Lung (tissue), 12 donors: ENCODE measurements around the gene CYB5R4. TPM values are rescaled to one million over a fixed set of nuclear protein-coding genes. Genes with fewer than 3 reads are reported as not detected.

ENCODE experiments used
- ATAC-seq: fragments of 200-7000 bp; cut with Tn5 transposase; one replicate; pipeline ENCODE4 v1.9.1; 2020; ENCODE audit warnings: moderate number of reproducible peaks; ENCODE audit not compliant: insufficient read depth, low FRiP score
- DNase-seq, 3 donors: peaks; one replicate each; pipeline ENCODE4 v3.0.0-alpha.2; 2013 to 2017
- H3K27ac ChIP-seq, 2 donors: one replicate each; pipeline ENCODE4 v1.5.1; 2013; ENCODE audit warnings: mild to moderate bottlenecking in 2 of 2, moderate library complexity in 2 of 2, control low read depth in 1 of 2, inconsistent platforms in 1 of 2, low read depth in 1 of 2, low read length in 1 of 2
- H3K27me3 ChIP-seq, 3 donors: one replicate each; pipeline ENCODE4 v1.5.1; 2013; ENCODE audit warnings: low read length in 2 of 3; ENCODE audit not compliant: control insufficient read depth in 3 of 3, insufficient read depth in 3 of 3
- H3K36me3 ChIP-seq, 4 donors: one replicate each; pipeline ENCODE4 v1.5.1; 2013; ENCODE audit warnings: low read length in 4 of 4, mild to moderate bottlenecking in 1 of 4, moderate library complexity in 1 of 4; ENCODE audit not compliant: control insufficient read depth in 4 of 4, insufficient read depth in 4 of 4
- H3K4me1 ChIP-seq, 5 donors: one replicate each; pipeline ENCODE4 v1.5.1; 2013; ENCODE audit warnings: low read length in 5 of 5, mild to moderate bottlenecking in 2 of 5, moderate library complexity in 1 of 5; ENCODE audit not compliant: control insufficient read depth in 5 of 5, insufficient read depth in 5 of 5
- H3K4me3 ChIP-seq: one replicate; pipeline ENCODE4 v1.5.1; 2013; ENCODE audit warnings: mild to moderate bottlenecking, control low read depth, moderate library complexity
- H3K9ac ChIP-seq, 2 donors: one replicate each; pipeline ENCODE4 v1.5.1; 2013; ENCODE audit warnings: low read length in 2 of 2, control low read depth in 1 of 2; ENCODE audit not compliant: insufficient read depth in 1 of 2
- H3K9me3 ChIP-seq, 4 donors: one replicate each; pipeline ENCODE4 v1.5.1; 2013; ENCODE audit warnings: low read length in 3 of 4, mild to moderate bottlenecking in 1 of 4, moderate library complexity in 1 of 4; ENCODE audit not compliant: control insufficient read depth in 4 of 4, insufficient read depth in 3 of 4
- WGBS, 2 donors: extraction: QIAGEN DNeasy Blood & Tissue Kit; methylation state at CpG; one replicate each; pipeline ENCODE4 v1.1.7; 2013; 5-methylcytosine and 5-hydroxymethylcytosine counted together
- polyA plus RNA-seq, 2 donors: library from polyadenylated mRNA; stranded (reverse); fragments of 200-250 nt; gene quantifications; one replicate each; pipeline ENCODE4 v1.2.1, GENCODE V29; 2013
- total RNA-seq, 2 donors: library from RNA; depleted of rRNA in 1 of 2; stranded (reverse); fragments of >200 nt in 1 of 2; gene quantifications; one replicate each; pipeline ENCODE4 v1.2.1, GENCODE V29; 2014 to 2021
- TF ChIP-seq, protein P1 (sequence below): IDR thresholded peaks from 2 replicates; pipeline ENCODE4 v1.5.1; 2012; ENCODE audit warnings: mild to moderate bottlenecking; ENCODE audit errors: control extremely low read depth, extremely low read depth
- donor health status: control.
- donor health status: control.
- donor health status: Bipolar disorder and iron deficiency.
- donor health status: healthy.
- donor health status: DM: yes; HTN: yes; CAD: no.

Gene CYB5R4
- total and polyA plus RNA-seq, 4 donors, result 4.6 to 41.4 (median 24.9) TPM

GRCh38 chr6:83860359-83860755 is 868 bp downstream of the CYB5R4 start:
- 7 to 10% methylated on average over 7 of the region's 7 CpGs for WGBS, 2 donors
- TF ChIP-seq, protein P1, sequence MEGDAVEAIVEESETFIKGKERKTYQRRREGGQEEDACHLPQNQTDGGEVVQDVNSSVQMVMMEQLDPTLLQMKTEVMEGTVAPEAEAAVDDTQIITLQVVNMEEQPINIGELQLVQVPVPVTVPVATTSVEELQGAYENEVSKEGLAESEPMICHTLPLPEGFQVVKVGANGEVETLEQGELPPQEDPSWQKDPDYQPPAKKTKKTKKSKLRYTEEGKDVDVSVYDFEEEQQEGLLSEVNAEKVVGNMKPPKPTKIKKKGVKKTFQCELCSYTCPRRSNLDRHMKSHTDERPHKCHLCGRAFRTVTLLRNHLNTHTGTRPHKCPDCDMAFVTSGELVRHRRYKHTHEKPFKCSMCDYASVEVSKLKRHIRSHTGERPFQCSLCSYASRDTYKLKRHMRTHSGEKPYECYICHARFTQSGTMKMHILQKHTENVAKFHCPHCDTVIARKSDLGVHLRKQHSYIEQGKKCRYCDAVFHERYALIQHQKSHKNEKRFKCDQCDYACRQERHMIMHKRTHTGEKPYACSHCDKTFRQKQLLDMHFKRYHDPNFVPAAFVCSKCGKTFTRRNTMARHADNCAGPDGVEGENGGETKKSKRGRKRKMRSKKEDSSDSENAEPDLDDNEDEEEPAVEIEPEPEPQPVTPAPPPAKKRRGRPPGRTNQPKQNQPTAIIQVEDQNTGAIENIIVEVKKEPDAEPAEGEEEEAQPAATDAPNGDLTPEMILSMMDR, result no peak
- peak overlapping the region; percentile 63 for H3K4me3 ChIP-seq
- DNase-seq, result no peak
- peaks cover 0 to 2% (median under 1%) of the 10 kb centered on the region in 4 donors for H3K36me3 ChIP-seq
- peak overlapping the region in 1 of 2 donors; percentile 65 for H3K9ac ChIP-seq
- peaks cover 0 to 12% (median 4%) of the 10 kb centered on the region in 5 donors for H3K4me1 ChIP-seq
- H3K27ac ChIP-seq, result peak overlapping the region in 1 of 2 donors; percentile 78
- H3K9me3 ChIP-seq, result no peaks in the 10 kb centered on the region
- ATAC-seq, result no peak
- H3K27me3 ChIP-seq, result peaks cover 0 to 8% (median 5%) of the 10 kb centered on the region in 3 donors

- DNase-seq (no peak), ATAC-seq (no peak)
- TF ChIP-seq, protein P1, result no peak
- H3K36me3 ChIP-seq, result peaks cover 0 to 8% (median 3%) of the 10 kb centered on the region in 4 donors
- peaks cover 0 to 12% (median 4%) of the 10 kb centered on the region in 5 donors for H3K4me1 ChIP-seq
- H3K27me3 ChIP-seq, result peaks cover 0 to 4% (median 2%) of the 10 kb centered on the region in 3 donors
- H3K9me3 ChIP-seq, result no peaks in the 10 kb centered on the region
- H3K4me3 ChIP-seq, result no peak overlapping the region
- H3K9ac ChIP-seq, result no peak overlapping the region
- H3K27ac ChIP-seq, result no peak overlapping the region
- WGBS, 2 donors, result 55 to 60% methylated on average over 8 of the region's 8 CpGs
These were observed 1.4 kb downstream of the CYB5R4 start for GRCh38 chr6:83860782-83861495.

DNA sequence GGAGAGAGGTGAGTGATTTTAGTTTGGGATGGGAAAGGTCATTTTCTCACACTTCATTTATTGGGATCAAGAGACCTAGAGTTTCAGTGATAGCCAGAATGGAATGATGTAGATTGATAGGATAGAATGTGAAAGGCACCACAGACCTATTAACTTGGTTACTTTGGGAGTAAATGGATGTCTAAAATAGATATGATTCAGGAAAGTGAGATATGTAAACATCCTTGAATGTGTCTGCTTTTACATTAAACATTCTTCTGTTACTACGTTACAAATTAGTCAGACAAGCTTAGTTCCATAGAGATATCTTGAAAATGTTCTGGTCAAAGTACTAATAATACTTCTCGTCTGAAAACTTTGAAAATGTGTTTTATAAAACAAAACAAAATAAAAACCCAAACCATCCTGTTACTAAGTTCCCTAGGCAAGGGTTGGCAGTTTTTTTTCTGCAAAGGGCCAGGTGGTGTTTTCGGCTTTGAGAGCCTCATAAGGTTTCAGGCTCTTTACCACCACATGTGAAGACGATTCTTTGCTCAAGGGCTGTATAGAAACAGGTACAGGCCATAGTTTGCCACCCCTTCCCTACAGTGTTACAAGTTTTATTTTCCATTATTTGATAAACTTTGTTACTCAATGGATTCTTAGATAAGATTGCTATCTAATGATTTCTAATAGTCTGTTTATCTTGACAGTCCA is 3.4 kb downstream of the CYB5R4 start:
- Histone ChIP-seq H3K4me1 (peaks cover 0 to 12% (median 4%) of the 10 kb centered on the region in 5 donors), H3K27ac (no peak overlapping the region), H3K4me3 (no peak overlapping the region), H3K9ac (no peak overlapping the region), H3K27me3 (no peaks in the 10 kb centered on the region), H3K9me3 (no peaks in the 10 kb centered on the region), H3K36me3 (peaks cover 7 to 17% (median 11%) of the 10 kb centered on the region in 4 donors)
- DNase-seq, result no peak
- WGBS, 2 donors, result 69 to 71% methylated on average over 4 of the region's 4 CpGs
- ATAC-seq, result no peak
- TF ChIP-seq, protein P1, result no peak
